Measurements from ENCODE around the gene KRI1.
A peak's percentile ranks its signal among the peaks of the same experiment; 100 is the strongest.
"Not testable (repeated sequence)": the region's sequence is repeated elsewhere in the genome, so short reads cannot be mapped to it uniquely, and the experiment has no call there.

Gene KRI1

DNA sequence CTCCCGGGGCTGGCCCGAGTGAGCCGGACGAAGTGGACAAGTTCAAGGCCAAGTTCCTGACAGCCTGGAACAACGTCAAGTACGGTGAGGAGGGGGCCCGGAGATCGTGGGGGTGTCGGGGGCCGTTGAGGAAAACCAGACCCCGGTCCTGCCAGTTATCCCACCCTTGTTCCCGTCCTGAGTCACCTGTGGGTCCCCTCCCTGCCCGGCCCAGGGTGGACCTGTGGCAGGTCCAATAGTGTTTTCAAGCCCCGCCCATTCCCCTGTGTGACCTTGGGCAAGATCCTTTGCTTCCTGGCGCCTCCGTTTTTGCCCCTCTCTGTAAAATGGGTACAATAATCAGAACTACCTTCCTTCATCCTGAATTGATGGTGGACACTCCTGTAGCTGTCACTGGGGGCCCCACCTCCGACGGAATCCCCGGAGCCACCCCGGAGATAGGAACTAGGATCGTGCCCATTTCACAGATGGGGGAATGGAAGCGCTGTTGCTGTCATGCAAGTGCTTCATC, 21.5 kb downstream of the KRI1 start:
- no peak for DNase-seq (ENCODE audit: low read depth)
- H3K4me3 ChIP-seq (ENCODE audit: low read depth, low read length), result peak overlapping the region; percentile 88
- TF ChIP-seq, protein P1, sequence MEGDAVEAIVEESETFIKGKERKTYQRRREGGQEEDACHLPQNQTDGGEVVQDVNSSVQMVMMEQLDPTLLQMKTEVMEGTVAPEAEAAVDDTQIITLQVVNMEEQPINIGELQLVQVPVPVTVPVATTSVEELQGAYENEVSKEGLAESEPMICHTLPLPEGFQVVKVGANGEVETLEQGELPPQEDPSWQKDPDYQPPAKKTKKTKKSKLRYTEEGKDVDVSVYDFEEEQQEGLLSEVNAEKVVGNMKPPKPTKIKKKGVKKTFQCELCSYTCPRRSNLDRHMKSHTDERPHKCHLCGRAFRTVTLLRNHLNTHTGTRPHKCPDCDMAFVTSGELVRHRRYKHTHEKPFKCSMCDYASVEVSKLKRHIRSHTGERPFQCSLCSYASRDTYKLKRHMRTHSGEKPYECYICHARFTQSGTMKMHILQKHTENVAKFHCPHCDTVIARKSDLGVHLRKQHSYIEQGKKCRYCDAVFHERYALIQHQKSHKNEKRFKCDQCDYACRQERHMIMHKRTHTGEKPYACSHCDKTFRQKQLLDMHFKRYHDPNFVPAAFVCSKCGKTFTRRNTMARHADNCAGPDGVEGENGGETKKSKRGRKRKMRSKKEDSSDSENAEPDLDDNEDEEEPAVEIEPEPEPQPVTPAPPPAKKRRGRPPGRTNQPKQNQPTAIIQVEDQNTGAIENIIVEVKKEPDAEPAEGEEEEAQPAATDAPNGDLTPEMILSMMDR (IDR thresholded peaks at IDR 0.05; ENCODE audit: low read depth, low read length, missing control alignments), result no peak
- in situ Hi-C loops (cut with HindIII; ENCODE audit: low sequenced_read_pairs), result no loop called here

DNA sequence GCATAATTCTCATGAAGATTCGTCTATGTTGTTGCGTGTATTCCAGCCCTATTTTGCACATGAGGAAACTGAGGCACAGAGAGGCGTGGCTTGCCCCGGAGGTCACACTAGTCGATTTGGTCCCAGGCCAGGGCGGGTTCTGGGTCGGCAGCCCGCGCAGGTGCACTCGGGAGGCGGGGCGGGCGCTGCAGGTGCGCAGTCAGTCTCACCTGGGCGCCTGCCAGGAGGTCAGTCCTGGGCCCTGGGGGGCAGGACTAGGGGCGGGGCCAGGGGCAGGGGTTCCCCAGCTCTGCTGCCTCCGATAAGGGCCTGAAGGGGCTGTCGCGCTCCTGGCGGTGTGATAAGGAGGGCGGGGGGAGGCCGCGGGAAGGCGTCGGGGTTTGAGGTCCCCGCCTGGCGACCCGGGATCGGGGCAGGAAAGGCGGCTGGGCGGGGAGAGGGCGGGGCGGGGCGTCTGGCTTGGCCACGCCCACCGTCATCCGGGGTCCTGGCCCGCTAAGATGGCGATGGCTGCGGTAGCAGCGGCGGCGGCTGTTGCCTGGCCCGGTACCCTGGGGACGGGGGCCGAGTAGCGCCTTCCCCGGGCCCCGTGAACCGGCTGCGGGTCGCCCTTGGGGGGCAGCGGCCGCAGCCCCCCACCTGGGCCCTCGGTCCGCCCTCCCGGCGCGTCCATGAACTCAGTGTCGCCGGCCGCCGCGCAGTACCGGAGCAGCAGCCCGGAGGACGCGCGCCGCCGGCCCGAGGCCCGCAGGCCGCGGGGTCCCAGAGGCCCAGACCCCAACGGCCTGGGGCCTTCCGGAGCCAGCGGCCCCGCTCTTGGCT, 22.2 kb downstream of the KRI1 start, which contains the start of gene ATG4D:
Gene ATG4D (plus strand): TSS at position 485 of the 822 bp plus-strand sequence. CDS start 187 bp downstream, at position 672.
- no peak for DNase-seq (ENCODE audit: low read depth)
- TF ChIP-seq, protein P1 (IDR thresholded peaks at IDR 0.05; ENCODE audit: low read depth, low read length, missing control alignments), result no peak
- peak within 1 kb of the TSS; percentile 88 for H3K4me3 ChIP-seq (ENCODE audit: low read depth, low read length)
- in situ Hi-C loops (cut with HindIII; ENCODE audit: low sequenced_read_pairs), result no loop called here

DNA sequence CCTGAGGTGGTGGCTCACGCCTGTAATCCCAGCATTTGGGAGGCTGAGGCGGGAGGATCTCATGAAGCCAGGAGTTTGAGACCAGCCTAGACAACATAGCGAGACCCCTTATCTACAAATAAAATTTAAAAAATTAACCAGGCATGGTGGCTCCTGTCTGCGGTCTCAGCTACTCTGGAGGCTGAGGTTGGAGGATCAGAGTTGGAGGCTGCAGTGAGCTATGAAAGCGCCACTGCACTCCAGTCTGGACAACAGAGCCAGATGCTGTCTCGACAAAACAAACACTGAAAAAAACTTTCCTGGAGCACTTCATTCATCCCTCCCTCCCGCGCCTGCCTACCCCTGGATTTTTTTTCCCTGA, 22.8 kb downstream of the KRI1 start:
- TF ChIP-seq, protein P1 (IDR thresholded peaks at IDR 0.05; ENCODE audit: low read depth, low read length, missing control alignments), result no peak
- no peak for DNase-seq (ENCODE audit: low read depth)
- in situ Hi-C loops (cut with HindIII; ENCODE audit: low sequenced_read_pairs), result no loop called here
- H3K4me3 ChIP-seq (ENCODE audit: low read depth, low read length), result peak overlapping the region; percentile 88

DNA sequence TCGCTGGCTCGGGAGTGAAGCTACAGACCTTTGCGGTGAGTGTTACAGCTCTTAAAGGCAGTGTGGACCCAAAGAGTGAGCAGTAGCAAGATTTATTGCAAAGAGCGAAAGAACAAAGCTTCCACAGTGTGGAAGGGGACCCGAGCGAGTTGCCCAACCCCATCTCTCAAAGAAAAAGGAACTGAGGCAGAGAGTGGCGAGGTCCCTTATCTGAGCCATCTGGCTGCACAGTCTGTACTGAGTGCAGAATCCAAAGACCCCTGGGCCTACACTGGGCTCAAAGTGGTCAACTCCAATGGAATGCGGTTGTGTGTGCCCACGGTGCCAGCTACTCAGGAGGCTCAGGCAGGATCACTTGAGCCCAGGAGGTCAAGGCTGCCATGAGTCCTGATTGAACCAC, 26.8 kb downstream of the KRI1 start:
- DNase-seq (ENCODE audit: low read depth); H3K4me3 ChIP-seq (ENCODE audit: low read depth, low read length); in situ Hi-C loops (cut with HindIII; ENCODE audit: low sequenced_read_pairs): not testable (repeated sequence)

DNA sequence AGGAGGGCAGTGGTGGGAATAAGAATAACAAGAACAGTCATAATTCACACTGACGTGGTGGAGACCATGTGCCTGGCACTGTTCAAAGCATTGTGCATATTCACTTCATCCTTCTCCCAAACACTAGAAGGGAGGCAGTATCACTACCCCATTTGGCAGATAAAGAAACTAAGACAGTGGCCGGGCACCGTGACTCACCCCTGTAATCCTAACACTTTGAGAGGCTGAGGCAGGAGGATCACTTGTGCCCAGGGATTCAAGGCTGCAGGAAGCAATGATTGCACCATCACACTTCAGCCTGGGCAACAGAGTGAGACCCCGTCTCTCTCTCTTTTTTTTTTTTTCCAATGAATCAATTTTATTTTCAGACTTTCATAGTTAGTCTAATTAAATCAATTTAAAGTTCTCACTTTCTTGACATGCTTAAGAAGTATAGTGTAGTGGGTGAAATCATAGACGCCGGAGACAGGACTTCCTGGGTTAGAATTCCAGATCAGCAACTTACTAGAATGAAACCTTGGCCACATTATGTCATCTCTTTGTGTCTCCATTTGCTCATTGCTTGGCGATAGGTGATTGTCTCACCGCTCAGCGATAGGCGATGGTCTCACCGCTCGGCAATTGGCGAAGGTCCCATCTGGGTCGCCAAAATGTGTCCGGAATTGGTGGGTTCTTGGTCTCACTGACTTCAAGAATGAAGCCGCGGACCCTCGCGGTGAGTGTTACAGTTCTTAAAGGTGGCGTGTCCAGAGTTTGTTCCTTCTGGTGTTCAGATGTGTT, 27.4 kb downstream of the KRI1 start:
- TF ChIP-seq, protein P1 (IDR thresholded peaks at IDR 0.05; ENCODE audit: low read depth, low read length, missing control alignments), result no peak

DNA sequence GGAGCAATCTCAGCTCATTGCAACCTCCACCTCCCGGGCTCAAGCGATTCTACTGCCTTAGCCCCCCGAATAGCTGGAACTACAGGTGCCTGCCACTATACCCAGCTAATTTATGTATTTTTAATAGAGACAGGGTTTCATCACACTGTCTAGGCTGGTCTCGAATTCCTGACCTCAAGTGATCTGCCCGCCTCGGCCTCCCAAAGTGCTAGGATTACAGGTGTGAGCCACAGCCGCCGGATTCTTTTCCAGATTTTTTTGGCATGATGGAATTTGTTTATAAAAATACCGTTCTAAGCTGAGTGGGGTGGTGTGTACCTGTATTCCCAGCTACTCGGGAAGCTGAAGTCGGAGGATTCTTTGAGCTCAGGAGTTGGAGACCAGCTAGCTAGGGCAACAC, 28.1 kb downstream of the KRI1 start:
- H3K4me3 ChIP-seq (ENCODE audit: low read depth, low read length), result no peak overlapping the region
- TF ChIP-seq, protein P1 (IDR thresholded peaks at IDR 0.05; ENCODE audit: low read depth, low read length, missing control alignments), result no peak
- in situ Hi-C loops (cut with HindIII; ENCODE audit: low sequenced_read_pairs), result no loop called here
- DNase-seq (ENCODE audit: low read depth), result no peak

More for the DNA sequence above, 27.4 kb downstream of the KRI1 start:
- H3K4me3 ChIP-seq (ENCODE audit: low read depth, low read length), result no peak overlapping the region
- DNase-seq (ENCODE audit: low read depth), result no peak
- in situ Hi-C loops (cut with HindIII; ENCODE audit: low sequenced_read_pairs), result no loop called here

All from astrocyte of the cerebellum (primary cell).